MM.1S (cell line): Measurements from ENCODE around the gene HGS.

Experiments used
- DNase-seq: peaks from one replicate; pipeline ENCODE4 v3.0.0-alpha.2; 2015
- H2AFZ ChIP-seq: fragments of 300-600 bp; sonication (generic); 2 replicates; pipeline ENCODE4 v1.6.0; 2016; ENCODE audit warnings: antibody characterized with exemption, low read length
- H3F3A ChIP-seq: fragments of 300-600 bp; sonication (generic); 2 replicates; pipeline ENCODE4 v1.6.1; 2016; ENCODE audit warnings: mild to moderate bottlenecking, antibody characterized with exemption, low read length, moderate library complexity, mixed read lengths; ENCODE audit not compliant: insufficient read depth
- H3K27ac ChIP-seq: fragments of 300-600 bp; sonication (generic); 2 replicates; pipeline ENCODE4 v1.5.1; 2016; ENCODE audit warnings: mild to moderate bottlenecking, low read length
- H3K27me3 ChIP-seq: fragments of 300-600 bp; sonication (generic); replicated peaks from 2 replicates; pipeline ENCODE4 v1.6.0; 2016; ENCODE audit warnings: low read length; ENCODE audit not compliant: insufficient read depth
- H3K36me3 ChIP-seq: fragments of 300-600 bp; sonication (generic); replicated peaks from 2 replicates; pipeline ENCODE4 v1.6.1; 2016; ENCODE audit warnings: mild to moderate bottlenecking, low read length, mixed read lengths; ENCODE audit not compliant: insufficient read depth
- H3K4me1 ChIP-seq: fragments of 300-600 bp; sonication (generic); 2 replicates; pipeline ENCODE4 v1.6.1; 2016; ENCODE audit warnings: low read length, mixed read lengths
- H3K4me2 ChIP-seq: fragments of 300-600 bp; sonication (generic); 2 replicates; pipeline ENCODE4 v1.6.0; 2016; ENCODE audit warnings: low read depth, low read length
- H3K4me3 ChIP-seq: fragments of 300-600 bp; sonication (generic); 2 replicates; pipeline ENCODE4 v1.5.1; 2016; ENCODE audit warnings: low read length, mixed read lengths
- H3K79me2 ChIP-seq: fragments of 300-600 bp; sonication (generic); 2 replicates; pipeline ENCODE4 v1.6.1; 2016; ENCODE audit warnings: mixed run types, low read length, mixed read lengths
- H3K9ac ChIP-seq: fragments of 300-600 bp; sonication (generic); 2 replicates; pipeline ENCODE4 v1.6.1; 2016; ENCODE audit warnings: low read length, mixed read lengths
- H3K9me2 ChIP-seq: fragments of 300-600 bp; sonication (generic); replicated peaks from 2 replicates; pipeline ENCODE4 v1.6.1; 2016; ENCODE audit warnings: mild to moderate bottlenecking, low read length, mixed read lengths; ENCODE audit not compliant: insufficient read depth
- H3K9me3 ChIP-seq: fragments of 300-600 bp; sonication (generic); replicated peaks from 2 replicates; pipeline ENCODE4 v1.6.1; 2016; ENCODE audit warnings: mild to moderate bottlenecking, low read length, mixed read lengths; ENCODE audit not compliant: insufficient read depth
- H4K20me1 ChIP-seq: fragments of 300-600 bp; sonication (generic); 2 replicates; pipeline ENCODE4 v1.6.1; 2016; ENCODE audit warnings: mild to moderate bottlenecking, low read length, moderate library complexity, mixed read lengths; ENCODE audit not compliant: insufficient read depth
- EZH2 ChIP-seq: fragments of 300-600 bp; sonication (generic); optimal IDR thresholded peaks from 2 replicates; pipeline ENCODE3; 2017; ENCODE audit warnings: low read depth, mild to moderate bottlenecking, antibody characterized with exemption, low read length, mixed read lengths
- EZH2phosphoT487 ChIP-seq: fragments of 300-600 bp; sonication (generic); IDR thresholded peaks from 2 replicates; pipeline ENCODE4 v1.6.1; 2018; ENCODE audit warnings: antibody characterized with exemption, low read length
- TF ChIP-seq, protein P1 (sequence below): fragments of 300-600 bp; sonication (generic); IDR thresholded peaks from 2 replicates; pipeline ENCODE4 v1.5.1; 2016; ENCODE audit warnings: antibody characterized with exemption, low read length, mixed read lengths

The HGS gene

DNA sequence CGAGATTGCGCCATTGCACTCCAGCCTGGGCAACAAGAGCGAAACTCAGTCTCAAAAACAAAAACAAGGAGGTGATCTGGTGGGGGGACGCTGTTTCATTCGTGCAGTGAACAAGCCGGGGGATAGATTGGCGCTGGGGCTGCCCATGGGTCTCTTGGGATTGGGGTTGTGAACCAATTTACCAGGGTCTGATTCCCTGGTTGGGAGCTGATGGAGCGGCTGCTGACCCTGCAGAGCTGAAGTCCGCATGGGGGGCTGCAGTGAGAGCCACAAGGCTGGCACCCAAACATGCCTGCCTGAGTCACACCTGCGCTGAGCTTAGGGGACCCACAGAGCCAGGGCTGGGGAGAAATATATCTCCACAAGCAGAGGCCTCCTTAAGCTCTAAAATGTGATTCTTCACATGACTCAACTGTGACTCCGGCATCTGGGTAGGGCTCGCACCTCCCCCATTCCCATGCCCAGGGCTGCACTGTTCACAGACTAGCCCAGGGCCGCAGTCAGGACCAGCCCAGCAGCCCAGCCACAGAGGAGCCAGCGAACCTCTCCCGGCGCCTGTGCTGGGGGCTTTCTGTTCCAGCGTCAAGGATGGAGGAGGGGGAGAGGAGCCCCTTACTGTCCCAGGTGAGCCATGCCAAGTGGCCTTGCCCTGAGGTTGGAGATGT is 41.9 kb upstream of the HGS start:
- H3K36me3 ChIP-seq, result no peaks in the 10 kb centered on the region
- H4K20me1 ChIP-seq, result no peaks in the 10 kb centered on the region
- no peak overlapping the region for H3K9ac ChIP-seq
- H3K27ac ChIP-seq, result no peak overlapping the region
- TF ChIP-seq EZH2, result no peak
- TF ChIP-seq, protein P1, sequence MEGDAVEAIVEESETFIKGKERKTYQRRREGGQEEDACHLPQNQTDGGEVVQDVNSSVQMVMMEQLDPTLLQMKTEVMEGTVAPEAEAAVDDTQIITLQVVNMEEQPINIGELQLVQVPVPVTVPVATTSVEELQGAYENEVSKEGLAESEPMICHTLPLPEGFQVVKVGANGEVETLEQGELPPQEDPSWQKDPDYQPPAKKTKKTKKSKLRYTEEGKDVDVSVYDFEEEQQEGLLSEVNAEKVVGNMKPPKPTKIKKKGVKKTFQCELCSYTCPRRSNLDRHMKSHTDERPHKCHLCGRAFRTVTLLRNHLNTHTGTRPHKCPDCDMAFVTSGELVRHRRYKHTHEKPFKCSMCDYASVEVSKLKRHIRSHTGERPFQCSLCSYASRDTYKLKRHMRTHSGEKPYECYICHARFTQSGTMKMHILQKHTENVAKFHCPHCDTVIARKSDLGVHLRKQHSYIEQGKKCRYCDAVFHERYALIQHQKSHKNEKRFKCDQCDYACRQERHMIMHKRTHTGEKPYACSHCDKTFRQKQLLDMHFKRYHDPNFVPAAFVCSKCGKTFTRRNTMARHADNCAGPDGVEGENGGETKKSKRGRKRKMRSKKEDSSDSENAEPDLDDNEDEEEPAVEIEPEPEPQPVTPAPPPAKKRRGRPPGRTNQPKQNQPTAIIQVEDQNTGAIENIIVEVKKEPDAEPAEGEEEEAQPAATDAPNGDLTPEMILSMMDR, result no peak
- no peak for TF ChIP-seq EZH2phosphoT487
- no peak overlapping the region for H3K4me2 ChIP-seq
- no peaks in the 10 kb centered on the region for H3K9me3 ChIP-seq
- no peak for DNase-seq
- no peak overlapping the region for H2AFZ ChIP-seq
- H3K79me2 ChIP-seq, result no peaks in the 10 kb centered on the region
- no peaks in the 10 kb centered on the region for H3F3A ChIP-seq
- H3K4me1 ChIP-seq, result no peaks in the 10 kb centered on the region
- peaks cover 16% of the 10 kb centered on the region for H3K27me3 ChIP-seq
- no peak overlapping the region for H3K4me3 ChIP-seq
- H3K9me2 ChIP-seq, result no peaks in the 10 kb centered on the region

DNA sequence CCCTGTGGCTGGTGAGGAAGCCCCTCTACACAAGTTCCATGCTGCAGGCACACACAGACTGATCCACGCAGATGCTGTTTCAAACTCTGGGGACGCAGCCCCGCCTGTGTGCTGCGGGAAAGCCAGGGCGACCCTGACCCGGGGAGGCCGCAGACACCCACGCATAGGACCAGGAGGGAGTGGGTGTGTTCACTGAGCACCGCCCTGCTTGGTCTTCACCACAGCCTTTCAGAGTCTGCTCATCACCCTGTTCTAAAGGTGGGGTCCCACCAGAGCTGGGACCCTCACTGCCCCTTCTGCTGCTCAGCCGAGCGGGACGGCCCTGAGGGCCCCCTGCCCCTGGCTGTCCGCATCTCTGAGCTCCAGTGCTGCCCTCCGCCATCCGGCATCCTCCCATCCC is 39.3 kb upstream of the HGS start:
- Histone ChIP-seq H3K4me3 (no peak overlapping the region), H3F3A (no peaks in the 10 kb centered on the region), H3K79me2 (no peaks in the 10 kb centered on the region), H3K9ac (no peak overlapping the region), H3K4me1 (no peaks in the 10 kb centered on the region), H2AFZ (no peak overlapping the region), H3K9me3 (no peaks in the 10 kb centered on the region), H3K27me3 (peaks cover 23% of the 10 kb centered on the region), H3K4me2 (no peak overlapping the region), H3K9me2 (no peaks in the 10 kb centered on the region), H3K36me3 (no peaks in the 10 kb centered on the region), H3K27ac (no peak overlapping the region), H4K20me1 (no peaks in the 10 kb centered on the region)
- DNase-seq, result no peak
- no peak for TF ChIP-seq EZH2
- no peak for TF ChIP-seq EZH2phosphoT487
- TF ChIP-seq, protein P1, result no peak

DNA sequence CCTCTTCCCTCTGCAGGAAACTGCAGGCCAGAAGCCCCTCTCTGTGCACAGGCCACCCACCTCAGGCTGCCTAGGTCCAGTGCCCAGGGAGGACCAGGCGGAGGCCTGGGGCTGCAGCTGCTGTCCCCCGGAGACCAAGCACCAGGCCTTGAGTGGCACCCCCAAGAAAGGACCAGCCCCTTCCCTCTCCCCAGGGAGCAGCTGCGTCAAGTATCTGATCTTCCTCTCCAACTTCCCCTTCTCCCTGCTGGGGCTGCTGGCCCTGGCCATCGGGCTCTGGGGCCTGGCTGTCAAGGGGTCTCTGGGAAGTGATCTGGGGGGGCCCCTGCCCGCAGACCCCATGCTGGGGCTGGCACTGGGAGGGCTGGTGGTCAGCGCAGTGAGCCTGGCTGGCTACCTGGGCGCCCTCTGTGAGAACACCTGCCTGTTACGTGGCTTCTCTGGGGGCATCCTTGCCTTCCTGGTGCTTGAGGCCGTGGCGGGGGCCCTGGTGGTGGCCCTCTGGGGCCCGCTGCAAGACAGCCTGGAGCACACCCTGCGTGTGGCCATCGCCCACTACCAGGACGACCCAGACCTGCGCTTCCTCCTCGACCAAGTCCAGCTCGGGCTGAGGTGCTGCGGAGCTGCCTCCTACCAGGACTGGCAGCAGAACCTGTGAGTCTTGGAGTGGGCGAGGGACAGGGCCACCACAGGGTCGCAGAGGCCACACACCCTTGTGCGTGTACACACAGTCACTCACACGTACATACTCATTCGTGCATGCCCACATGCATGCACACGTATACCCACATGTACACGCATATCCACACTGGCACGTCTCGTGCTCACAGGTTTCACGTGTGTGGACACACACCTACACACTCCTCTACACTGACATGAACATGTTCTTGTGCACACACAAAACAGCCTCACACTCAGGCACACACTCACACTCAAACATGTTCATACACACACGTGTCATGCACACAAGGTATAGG is 38.5 kb upstream of the HGS start:
- Histone ChIP-seq H3K36me3 (no peaks in the 10 kb centered on the region), H3K27ac (no peak overlapping the region), H3K9me2 (no peaks in the 10 kb centered on the region), H3K79me2 (no peaks in the 10 kb centered on the region), H4K20me1 (no peaks in the 10 kb centered on the region), H3K4me1 (no peaks in the 10 kb centered on the region), H3K4me2 (no peak overlapping the region), H2AFZ (no peak overlapping the region), H3F3A (no peaks in the 10 kb centered on the region), H3K27me3 (peaks cover 23% of the 10 kb centered on the region), H3K9ac (no peak overlapping the region), H3K9me3 (no peaks in the 10 kb centered on the region), H3K4me3 (no peak overlapping the region)
- no peak for DNase-seq
- no peak for TF ChIP-seq EZH2phosphoT487
- TF ChIP-seq EZH2, result no peak
- TF ChIP-seq, protein P1, result no peak
